HAP-1 (cell line): ENCODE results near the gene HINFP.

Experiments used
- DNase-seq, 2 experiments: peaks; one replicate each; pipeline ENCODE4 v3.0.0-alpha.2; 2016 to 2020; ENCODE audit warnings: low spot score in 2 of 2
- H3K27me3 ChIP-seq: fragments of 250-450 bp; sonication (Bioruptor Pico); 2 replicates; pipeline ENCODE4 v1.5.1; 2020; ENCODE audit warnings: low read depth, mild to moderate bottlenecking, moderate library complexity
- H3K36me3 ChIP-seq: fragments of 250-450 bp; sonication (Bioruptor Pico); replicated peaks from 2 replicates; pipeline ENCODE4 v1.5.1; 2020; ENCODE audit warnings: mild to moderate bottlenecking
- H3K4me1 ChIP-seq: fragments of 250-450 bp; sonication (Bioruptor Pico); 2 replicates; pipeline ENCODE4 v1.5.1; 2020; ENCODE audit warnings: mild to moderate bottlenecking
- H3K4me3 ChIP-seq: fragments of 250-450 bp; sonication (Bioruptor Pico); 2 replicates; pipeline ENCODE4 v1.5.1; 2020; ENCODE audit warnings: mild to moderate bottlenecking, moderate library complexity
- H3K9me3 ChIP-seq: fragments of 250-450 bp; sonication (Bioruptor Pico); 2 replicates; pipeline ENCODE4 v1.5.1; 2020; ENCODE audit warnings: mild to moderate bottlenecking, moderate library complexity
- in situ Hi-C: fragments of 300-500 bp; cut with MboI; formaldehyde crosslinking; loops from 3 replicates; pipeline ENCODE4 v1.14.3; 2020; ENCODE audit warnings: low sequenced_read_pairs, inconsistent platforms, mixed read lengths

HINFP gene

GRCh38 chr11:119121008-119121810, at the start of gene HINFP:
HINFP (plus strand) TSS chr11:119121580; CDS start chr11:119126945, 5,365 bp downstream.
- DNase-seq = peak; percentile 98 to 100
- H3K4me1 ChIP-seq = peaks cover 13% of the 10 kb centered on the region
- in situ Hi-C loops = no loop called here
- no peaks in the 10 kb centered on the region for H3K9me3 ChIP-seq
- peaks cover 16% of the 10 kb centered on the region for H3K36me3 ChIP-seq
- peak within 1 kb of the TSS; percentile 83 for H3K4me3 ChIP-seq
- no peaks in the 10 kb centered on the region for H3K27me3 ChIP-seq

GRCh38 chr11:119077839-119078238, 43.5 kb upstream of the HINFP start:
- peaks cover 52% of the 10 kb centered on the region for H3K36me3 ChIP-seq
- in situ Hi-C loops = no loop called here
- H3K27me3 ChIP-seq = no peaks in the 10 kb centered on the region
- no peak for DNase-seq
- no peaks in the 10 kb centered on the region for H3K9me3 ChIP-seq
- H3K4me1 ChIP-seq = no peaks in the 10 kb centered on the region
- H3K4me3 ChIP-seq = no peak overlapping the region

GRCh38 chr11:119078675-119079420, 42.5 kb upstream of the HINFP start:
- H3K27me3 ChIP-seq = no peaks in the 10 kb centered on the region
- H3K4me1 ChIP-seq = no peaks in the 10 kb centered on the region
- H3K9me3 ChIP-seq = no peaks in the 10 kb centered on the region
- in situ Hi-C loops = no loop called here
- no peak overlapping the region for H3K4me3 ChIP-seq
- peaks cover 44% of the 10 kb centered on the region for H3K36me3 ChIP-seq
- DNase-seq = no peak

- Histone ChIP-seq H3K27me3 (no peaks in the 10 kb centered on the region), H3K4me1 (peaks cover 10% of the 10 kb centered on the region), H3K9me3 (no peaks in the 10 kb centered on the region), H3K36me3 (peaks cover 33% of the 10 kb centered on the region), H3K4me3 (no peak overlapping the region)
- no peak for DNase-seq
- in situ Hi-C loops = no loop called here
Observed at GRCh38 chr11:119081682-119082260, 39.6 kb upstream of the HINFP start.

- DNase-seq = peak; percentile 84 to 94
- Histone ChIP-seq H3K9me3 (no peaks in the 10 kb centered on the region), H3K4me3 (peak within 1 kb of the TSS; percentile 86), H3K36me3 (peaks cover 13% of the 10 kb centered on the region), H3K4me1 (peaks cover 10% of the 10 kb centered on the region), H3K27me3 (no peaks in the 10 kb centered on the region)
- in situ Hi-C loops = no loop called here
Observed at GRCh38 chr11:119084663-119085436, 36.5 kb upstream of the HINFP start, which contains the start of gene HMBS. HMBS (plus strand) TSS chr11:119084881; CDS start chr11:119085034, 153 bp downstream.

- DNase-seq = peak in 1 of 2 experiments; percentile 28
- Histone ChIP-seq H3K4me3 (peak overlapping the region; percentile 86), H3K27me3 (no peaks in the 10 kb centered on the region), H3K9me3 (no peaks in the 10 kb centered on the region), H3K4me1 (peaks cover 10% of the 10 kb centered on the region), H3K36me3 (peaks cover 13% of the 10 kb centered on the region)
- in situ Hi-C loops = no loop called here
Observed at GRCh38 chr11:119085437-119085847, 35.9 kb upstream of the HINFP start.

- DNase-seq = no peak
- Histone ChIP-seq H3K4me1 (peaks cover 11% of the 10 kb centered on the region), H3K4me3 (no peak overlapping the region), H3K9me3 (no peaks in the 10 kb centered on the region), H3K36me3 (peaks cover 17% of the 10 kb centered on the region), H3K27me3 (no peaks in the 10 kb centered on the region)
- in situ Hi-C loops = no loop called here
Observed at GRCh38 chr11:119087123-119087522, 34.3 kb upstream of the HINFP start.

GRCh38 chr11:119087747-119088241, 33.6 kb upstream of the HINFP start:
- H3K4me1 ChIP-seq = peaks cover 18% of the 10 kb centered on the region
- no peaks in the 10 kb centered on the region for H3K9me3 ChIP-seq
- no peak for DNase-seq
- H3K27me3 ChIP-seq = no peaks in the 10 kb centered on the region
- in situ Hi-C loops = no loop called here
- H3K4me3 ChIP-seq = no peak overlapping the region
- peaks cover 24% of the 10 kb centered on the region for H3K36me3 ChIP-seq

- Histone ChIP-seq H3K4me3 (no peak overlapping the region), H3K4me1 (peaks cover 20% of the 10 kb centered on the region), H3K9me3 (no peaks in the 10 kb centered on the region), H3K36me3 (peaks cover 30% of the 10 kb centered on the region), H3K27me3 (no peaks in the 10 kb centered on the region)
- no peak for DNase-seq
- in situ Hi-C loops = no loop called here
Observed at GRCh38 chr11:119088406-119088805, 33.0 kb upstream of the HINFP start.

GRCh38 chr11:119089319-119089718, 32.1 kb upstream of the HINFP start:
- no peaks in the 10 kb centered on the region for H3K27me3 ChIP-seq
- peaks cover 18% of the 10 kb centered on the region for H3K4me1 ChIP-seq
- in situ Hi-C loops = no loop called here
- H3K9me3 ChIP-seq = no peaks in the 10 kb centered on the region
- peaks cover 39% of the 10 kb centered on the region for H3K36me3 ChIP-seq
- H3K4me3 ChIP-seq = no peak overlapping the region
- no peak for DNase-seq

- H3K27me3 ChIP-seq = no peaks in the 10 kb centered on the region
- no peaks in the 10 kb centered on the region for H3K9me3 ChIP-seq
- DNase-seq = no peak
- peaks cover 16% of the 10 kb centered on the region for H3K4me1 ChIP-seq
- H3K4me3 ChIP-seq = no peak overlapping the region
- peaks cover 49% of the 10 kb centered on the region for H3K36me3 ChIP-seq
- in situ Hi-C loops = no loop called here
Observed at GRCh38 chr11:119091178-119091577, 30.2 kb upstream of the HINFP start.

- peak in 1 of 2 experiments; percentile 50 for DNase-seq
- Histone ChIP-seq H3K36me3 (peaks cover 59% of the 10 kb centered on the region), H3K9me3 (no peaks in the 10 kb centered on the region), H3K27me3 (no peaks in the 10 kb centered on the region), H3K4me1 (peaks cover 15% of the 10 kb centered on the region), H3K4me3 (peak overlapping the region; percentile 92)
- in situ Hi-C loops = no loop called here
Observed at GRCh38 chr11:119091966-119092879, 29.2 kb upstream of the HINFP start.
